Measurements from ENCODE around the gene ST6GALNAC1. TPM values are rescaled to one million over a fixed set of nuclear protein-coding genes. Genes with fewer than 3 reads are reported as not detected.

The ST6GALNAC1 gene
- total and polyA plus RNA-seq, 2 of the 8 experiments (the other 6 are each of a cell fraction or from before 2014, with no cell fraction given), result not detected

- no peak for TF ChIP-seq ATF3 (IDR thresholded peaks at IDR 0.05; ENCODE audit: insufficient read depth, low read depth, low read length)
- TF ChIP-seq SP1 (IDR thresholded peaks at IDR 0.05; ENCODE audit: low read depth, low read length), result no peak
- no peak for TF ChIP-seq CHD2 (IDR thresholded peaks at IDR 0.05; ENCODE audit: low read length)
These were observed 8.5 kb downstream of the ST6GALNAC1 start (continued) for GRCh38 chr17:76635039-76635438.
